Sigmoid colon (tissue), 7 donors: ENCODE measurements around the gene ATOH8. TPM values are rescaled to one million over a fixed set of nuclear protein-coding genes. Genes with fewer than 3 reads are reported as not detected.

ENCODE experiments used
- DNase-seq: peaks from one replicate; pipeline ENCODE4 v3.0.0-alpha.2; 2019
- H3K27ac ChIP-seq, 4 donors: fragments of 200-600 bp; sonication (generic); one replicate each; pipeline ENCODE4 v1.5.1; 2016 to 2019; ENCODE audit warnings: mild to moderate bottlenecking in 1 of 4
- H3K27me3 ChIP-seq, 3 donors: fragments of 200-600 bp; sonication (generic); one replicate each; pipeline ENCODE4 v1.5.1; 2019; ENCODE audit warnings: mild to moderate bottlenecking in 1 of 3
- H3K36me3 ChIP-seq, 4 donors: fragments of 200-600 bp; sonication (generic); one replicate each; pipeline ENCODE4 v1.5.1; 2016 to 2019
- H3K4me1 ChIP-seq, 4 donors: fragments of 200-600 bp; sonication (generic); one replicate each; pipeline ENCODE4 v1.5.1; 2017 to 2019
- H3K4me3 ChIP-seq, 4 donors: fragments of 200-600 bp; sonication (generic); one replicate each; pipeline ENCODE4 v1.5.1; 2017 to 2019; ENCODE audit warnings: mild to moderate bottlenecking in 2 of 4, moderate library complexity in 1 of 4
- H3K9me3 ChIP-seq, 4 donors: fragments of 200-600 bp in 3 of 4; sonication (generic) in 3 of 4; one replicate each; pipeline versions ENCODE4 v1.5.1 to v1.6.1; 2013 to 2019
- CTCF ChIP-seq, 4 experiments: fragments of 450-650 bp in 3 of 4; fragments of 200-600 bp in 1 of 4; IDR thresholded peaks; one replicate each; pipeline ENCODE4 v1.5.1; 2016 to 2019; ENCODE audit warnings: antibody characterized with exemption in 4 of 4, mild to moderate bottlenecking in 3 of 4, moderate library complexity in 2 of 4
- EP300 ChIP-seq, 4 donors: sonication (generic); formaldehyde crosslinking; IDR thresholded peaks; one replicate each; pipeline ENCODE4 v1.6.1; 2017; ENCODE audit warnings: antibody characterized with exemption in 4 of 4
- POLR2A ChIP-seq, 2 donors: fragments of 450-650 bp; IDR thresholded peaks; one replicate each; pipeline ENCODE4 v1.6.1; 2016; ENCODE audit warnings: antibody characterized with exemption in 2 of 2, mild to moderate bottlenecking in 2 of 2, moderate library complexity in 2 of 2
- POLR2AphosphoS5 ChIP-seq, 4 donors: sonication (generic); formaldehyde crosslinking; IDR thresholded peaks; one replicate each; pipeline ENCODE4 v1.6.1; 2017; ENCODE audit warnings: antibody characterized with exemption in 4 of 4
- WGBS, 2 donors: extraction: QIAGEN DNeasy Blood & Tissue Kit; methylation state at CpG; one replicate each; pipeline ENCODE4 v1.1.7; 2013; 5-methylcytosine and 5-hydroxymethylcytosine counted together
- intact Hi-C: fragments of 100-400 bp; cut with DNase I; formaldehyde crosslinking; loops from one replicate; pipeline ENCODE4 v1.15.1; 2023
- polyA plus RNA-seq, 3 donors: library from polyadenylated mRNA; stranded (reverse); fragments of 200-250 nt; gene quantifications; one replicate each; pipeline ENCODE4 v1.2.3, GENCODE V29; 2013
- total RNA-seq, 4 donors: library from RNA; depleted of rRNA; stranded (reverse); fragments of >200 nt; gene quantifications; one replicate each; pipeline ENCODE4 v1.1.0, GENCODE V29; 2016
- donor health status: healthy with polysubstance abuse.
- donor health status: Bipolar disorder and iron deficiency.
- donor health status: healthy.

Gene ATOH8
- total and polyA plus RNA-seq, 7 donors, result 1.6 to 20.6 (median 12.4) TPM

GRCh38 chr2:85706063-85706462, 47.7 kb upstream of the ATOH8 start:
- WGBS, 2 donors, result 88 to 94% methylated on average over 6 of the region's 6 CpGs
- Histone ChIP-seq H3K4me1 (peaks cover 0 to 9% (median 4%) of the 10 kb centered on the region in 4 donors), H3K9me3 (no peaks in the 10 kb centered on the region), H3K27me3 (no peaks in the 10 kb centered on the region), H3K27ac (peak overlapping the region; percentile 54 to 72 (median 62)), H3K36me3 (no peaks in the 10 kb centered on the region), H3K4me3 (no peak overlapping the region)
- intact Hi-C loops, result loop anchor here (2.0 to 5.0 kb wide), 2 partner anchors 27 to 69 kb away; no protein-coding TSS in a partner anchor
- DNase-seq, result no peak
- TF ChIP-seq EP300 (IDR thresholded peaks at IDR 0.05), result no peak
- no peak for TF ChIP-seq CTCF (IDR thresholded peaks at IDR 0.05)
- no peak for TF ChIP-seq POLR2A (IDR thresholded peaks at IDR 0.05)
- no peak for TF ChIP-seq POLR2AphosphoS5 (IDR thresholded peaks at IDR 0.05)

- peak in 1 of 4 donors; percentile 44 for TF ChIP-seq EP300 (IDR thresholded peaks at IDR 0.05)
- no peak for TF ChIP-seq CTCF (IDR thresholded peaks at IDR 0.05)
- no peak for TF ChIP-seq POLR2A (IDR thresholded peaks at IDR 0.05)
- TF ChIP-seq POLR2AphosphoS5 (IDR thresholded peaks at IDR 0.05), result peak in 1 of 4 donors; percentile 32
- H3K4me1 ChIP-seq, result peaks cover 0 to 9% (median 4%) of the 10 kb centered on the region in 4 donors
- H3K27ac ChIP-seq, result peak overlapping the region; percentile 36 to 72 (median 60)
- H3K9me3 ChIP-seq, result no peaks in the 10 kb centered on the region
- H3K4me3 ChIP-seq, result no peak overlapping the region
- no peaks in the 10 kb centered on the region for H3K27me3 ChIP-seq
- peak; percentile 85 for DNase-seq
- WGBS, 2 donors, result 84 to 86% methylated on average over 10 of the region's 10 CpGs
- intact Hi-C loops, result loop anchor here (2.0 to 5.0 kb wide), 2 partner anchors 28 to 69 kb away; no protein-coding TSS in a partner anchor
- no peaks in the 10 kb centered on the region for H3K36me3 ChIP-seq
These were observed 47.0 kb upstream of the ATOH8 start for GRCh38 chr2:85706599-85707296.

GRCh38 chr2:85707304-85707703, 46.5 kb upstream of the ATOH8 start:
- no peak overlapping the region for H3K4me3 ChIP-seq

GRCh38 chr2:85708641-85709040, 45.1 kb upstream of the ATOH8 start:
- no peak for DNase-seq
- Histone ChIP-seq H3K27me3 (no peaks in the 10 kb centered on the region), H3K27ac (peak overlapping the region in 3 of 4 donors; percentile 22 to 50 (median 44)), H3K9me3 (no peaks in the 10 kb centered on the region), H3K36me3 (no peaks in the 10 kb centered on the region), H3K4me3 (no peak overlapping the region), H3K4me1 (peaks cover 0 to 12% (median 5%) of the 10 kb centered on the region in 4 donors)
- intact Hi-C loops, result loop anchor here (5.0 kb wide), 1 partner anchor 71 kb away; no protein-coding TSS in a partner anchor
- TF ChIP-seq CTCF (IDR thresholded peaks at IDR 0.05) (no peak), EP300 (IDR thresholded peaks at IDR 0.05) (peak in 2 of 4 donors; percentile 47 to 77), POLR2A (IDR thresholded peaks at IDR 0.05) (no peak), POLR2AphosphoS5 (IDR thresholded peaks at IDR 0.05) (peak in 2 of 4 donors; percentile 40)
- WGBS, 2 donors, result 59 to 82% methylated on average over 1 of the region's 1 CpG

More at GRCh38 chr2:85707304-85707703, 46.5 kb upstream of the ATOH8 start:
- intact Hi-C loops, result loop anchor here (2.0 to 5.0 kb wide), 2 partner anchors 29 to 70 kb away; no protein-coding TSS in a partner anchor
- H3K27me3 ChIP-seq, result no peaks in the 10 kb centered on the region
- 1% methylated on average over 10 of the region's 10 CpGs for WGBS, 2 donors
- H3K9me3 ChIP-seq, result no peaks in the 10 kb centered on the region
- TF ChIP-seq POLR2AphosphoS5 (IDR thresholded peaks at IDR 0.05) (no peak), CTCF (IDR thresholded peaks at IDR 0.05) (peak; percentile 69 to 81 (median 74)), POLR2A (IDR thresholded peaks at IDR 0.05) (no peak), EP300 (IDR thresholded peaks at IDR 0.05) (no peak)
- no peaks in the 10 kb centered on the region for H3K36me3 ChIP-seq
- peaks cover 0 to 9% (median 4%) of the 10 kb centered on the region in 4 donors for H3K4me1 ChIP-seq
- H3K27ac ChIP-seq, result peak overlapping the region; percentile 36 to 72 (median 57)
- DNase-seq, result peak; percentile 82
